Activated CD4-positive, alpha-beta T cell treated with anti-CD3 and anti-CD28 coated beads, Interleukin-2, amount 50 U/mL, for 16 hours (primary cell): ENCODE results near the gene UNC50.
"Not testable (repeated sequence)": the region's sequence is repeated elsewhere in the genome, so short reads cannot be mapped to it uniquely, and the experiment has no call there.

Experiments
- DNase-seq: peaks from one replicate; pipeline ENCODE4 v3.0.0-alpha.2; 2020

Gene UNC50

DNA sequence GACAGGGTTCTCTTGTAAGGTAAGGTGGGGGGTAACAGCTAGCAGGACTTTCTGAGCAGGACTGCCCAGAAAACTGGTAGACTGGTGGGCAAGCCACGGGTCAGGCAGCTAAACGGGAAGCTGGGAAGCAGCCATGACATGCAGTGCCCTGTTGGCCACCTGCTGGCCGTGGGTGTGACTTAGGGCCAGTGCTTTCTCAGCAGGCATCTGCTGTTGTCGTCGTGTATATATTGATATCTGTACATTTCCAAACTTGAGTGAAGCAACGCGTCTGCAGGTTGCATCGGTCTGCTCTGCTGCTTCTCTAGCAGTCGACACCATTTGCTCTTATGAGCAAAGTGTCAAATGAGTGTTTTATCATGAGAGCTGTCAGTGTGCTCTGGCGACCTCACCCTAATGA is 31.1 kb upstream of the UNC50 start:
- DNase-seq, result no peak

DNA sequence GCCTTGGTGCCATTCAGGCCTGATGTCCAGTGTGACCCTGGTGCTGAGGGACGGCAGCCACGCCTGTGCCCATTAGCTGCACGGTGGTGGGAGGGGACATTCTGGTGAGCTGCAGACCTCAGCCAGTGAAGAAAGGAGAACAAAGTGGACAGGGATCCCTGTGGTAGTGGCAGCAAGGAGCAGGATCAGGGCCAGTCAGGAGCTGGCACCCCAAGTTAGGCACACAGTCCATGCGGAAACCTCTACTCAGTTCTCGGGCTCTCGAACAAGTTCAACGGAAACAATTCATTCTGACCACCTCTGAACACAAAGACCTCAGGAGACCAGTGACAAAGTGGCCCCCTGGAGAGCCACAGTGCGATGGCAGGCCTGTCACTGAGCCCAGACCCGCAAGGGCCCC is 30.2 kb upstream of the UNC50 start:
- DNase-seq, result no peak

DNA sequence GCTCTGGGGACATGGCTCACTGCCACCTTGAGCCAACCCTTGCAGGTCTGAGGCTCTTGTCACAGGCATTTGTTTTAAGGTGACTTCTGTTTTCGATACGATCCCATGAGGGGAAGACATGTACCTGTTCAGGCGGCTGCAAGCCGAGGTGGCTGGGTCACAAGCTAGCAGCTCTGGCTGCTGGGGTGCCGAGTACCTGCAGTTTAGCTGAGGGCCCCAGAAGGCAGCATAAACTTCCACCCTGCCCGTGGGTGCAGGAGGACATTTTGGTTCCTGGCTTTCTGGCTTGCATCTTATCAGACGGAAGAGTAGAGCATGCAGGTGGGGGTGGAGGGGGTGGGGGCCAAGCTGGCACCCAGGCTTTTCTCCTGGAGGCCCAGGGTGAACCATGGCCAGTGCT is 28.5 kb upstream of the UNC50 start:
- no peak for DNase-seq

DNA sequence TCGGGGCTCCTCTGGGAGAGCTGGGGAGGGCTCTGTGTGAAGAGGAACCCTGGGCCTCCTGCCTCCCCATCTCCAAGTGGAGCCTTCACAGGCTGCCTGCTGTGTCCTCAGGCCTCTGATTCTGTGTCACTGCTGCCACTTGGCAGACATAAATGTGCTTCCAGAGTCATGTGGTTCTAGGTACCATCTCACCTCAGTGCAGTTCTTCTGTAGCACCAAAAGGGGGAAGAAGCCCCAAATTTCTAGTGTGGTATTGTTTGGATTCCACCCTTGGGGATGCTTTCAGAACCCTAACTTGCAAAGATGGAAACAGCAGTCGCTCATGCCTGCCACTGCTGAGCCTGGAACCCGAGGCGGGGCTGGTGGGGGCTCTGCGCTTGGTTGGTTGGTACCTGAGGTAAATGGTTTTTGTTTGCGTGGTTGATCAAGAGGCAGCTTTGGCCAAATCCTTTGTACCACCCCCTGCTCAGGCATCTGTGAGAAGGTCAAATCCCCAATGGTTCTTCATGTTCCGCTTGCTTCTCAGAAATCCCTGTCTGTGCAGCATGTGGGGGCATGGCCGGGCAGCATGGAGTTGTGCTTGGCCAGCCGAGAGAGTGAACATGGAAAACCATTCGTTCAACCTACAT is 27.6 kb upstream of the UNC50 start:
- DNase-seq, result no peak

DNA sequence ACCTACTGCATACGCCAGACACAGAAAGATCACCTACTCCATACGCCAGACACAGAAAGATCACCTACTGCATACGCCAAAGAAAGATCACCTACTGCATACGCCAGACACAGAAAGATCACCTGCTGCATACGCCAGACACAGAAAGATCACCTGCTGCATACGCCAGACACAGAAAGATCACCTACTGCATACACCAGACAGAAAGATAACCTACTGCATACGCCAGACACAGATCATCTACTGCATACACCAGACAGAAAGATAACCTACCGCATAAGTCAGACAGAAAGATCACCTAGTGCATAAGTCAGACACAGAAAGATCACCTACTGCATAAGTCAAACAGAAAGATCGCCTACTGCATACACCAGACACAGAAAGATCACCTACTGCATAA is 25.9 kb upstream of the UNC50 start:
- no peak for DNase-seq

DNA sequence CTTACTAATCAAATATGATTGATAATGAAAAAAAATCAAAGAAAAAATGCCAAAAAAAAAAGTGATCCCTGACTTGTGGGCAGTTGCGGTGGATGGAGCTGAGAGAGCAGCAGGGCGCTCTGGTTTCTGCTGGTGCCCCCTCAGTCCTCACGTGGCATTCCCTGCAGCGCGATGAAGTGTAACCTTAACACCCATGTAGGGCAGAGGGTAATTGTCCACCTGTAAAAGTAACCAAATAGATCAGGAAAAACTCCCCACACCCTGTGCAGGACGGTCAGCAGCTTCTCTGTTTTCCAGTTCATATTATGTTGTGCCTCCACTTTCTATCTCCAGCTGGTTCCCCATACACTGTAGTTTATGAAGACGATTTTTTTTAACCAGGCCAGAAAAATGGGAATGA is 25.1 kb upstream of the UNC50 start:
- DNase-seq, result no peak

DNA sequence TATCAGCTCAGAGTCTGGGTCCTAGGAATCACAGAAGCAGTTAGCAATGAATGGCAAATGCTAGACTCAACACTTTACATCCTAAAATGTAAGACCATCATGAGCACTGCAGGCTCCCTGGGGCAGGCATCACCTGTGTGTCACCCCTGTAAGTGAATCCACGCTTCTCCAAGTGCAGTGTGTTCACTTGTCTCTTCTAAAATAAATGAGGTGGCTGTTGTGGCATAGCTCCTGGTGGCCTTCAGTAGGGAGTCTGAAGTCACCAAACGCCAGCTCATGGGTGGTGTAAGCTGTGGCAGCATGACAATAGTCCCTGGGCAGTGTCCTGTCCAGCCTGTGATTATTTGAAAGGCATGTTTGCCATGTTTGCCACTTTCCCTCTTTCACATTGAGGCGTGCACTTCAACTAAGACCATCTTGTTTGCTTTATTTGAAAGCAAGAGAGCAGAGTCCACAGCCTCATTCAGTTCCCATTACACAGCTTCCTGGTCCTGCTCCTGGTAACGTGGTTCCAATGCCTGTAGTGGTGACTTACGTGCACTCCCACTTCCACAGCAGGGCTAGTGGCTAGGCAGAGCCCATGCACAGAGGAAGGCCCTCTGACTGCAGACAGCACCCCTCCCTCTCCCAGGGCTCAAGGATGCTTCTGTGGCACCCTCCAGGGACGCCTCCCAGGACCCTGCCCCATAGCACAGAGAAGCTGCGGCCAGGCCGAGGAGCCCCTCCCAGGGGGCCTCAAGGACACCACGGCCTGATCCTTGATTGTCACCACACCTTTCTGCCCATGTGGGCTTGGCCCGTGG is 24.4 kb upstream of the UNC50 start:
- DNase-seq, result no peak

DNA sequence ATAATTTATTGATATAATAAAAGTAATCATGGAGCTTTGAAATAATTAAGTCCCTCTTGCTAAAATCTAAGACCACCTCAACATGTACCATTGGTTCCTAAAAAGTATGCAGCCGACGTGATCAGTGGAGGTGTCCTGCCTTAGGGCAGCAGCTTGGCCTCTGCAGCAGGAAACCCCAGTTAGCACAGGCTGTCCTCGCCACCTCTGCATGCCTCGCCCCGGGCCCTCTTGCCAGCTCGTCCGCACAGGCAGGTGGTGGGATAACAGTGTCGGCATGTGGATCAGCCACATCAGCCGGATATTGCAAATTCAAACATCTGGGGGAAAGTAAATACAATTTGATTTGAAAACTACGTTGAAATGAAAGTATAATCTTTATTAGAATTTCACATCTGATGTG is 23.0 kb upstream of the UNC50 start:
- DNase-seq, result no peak

DNA sequence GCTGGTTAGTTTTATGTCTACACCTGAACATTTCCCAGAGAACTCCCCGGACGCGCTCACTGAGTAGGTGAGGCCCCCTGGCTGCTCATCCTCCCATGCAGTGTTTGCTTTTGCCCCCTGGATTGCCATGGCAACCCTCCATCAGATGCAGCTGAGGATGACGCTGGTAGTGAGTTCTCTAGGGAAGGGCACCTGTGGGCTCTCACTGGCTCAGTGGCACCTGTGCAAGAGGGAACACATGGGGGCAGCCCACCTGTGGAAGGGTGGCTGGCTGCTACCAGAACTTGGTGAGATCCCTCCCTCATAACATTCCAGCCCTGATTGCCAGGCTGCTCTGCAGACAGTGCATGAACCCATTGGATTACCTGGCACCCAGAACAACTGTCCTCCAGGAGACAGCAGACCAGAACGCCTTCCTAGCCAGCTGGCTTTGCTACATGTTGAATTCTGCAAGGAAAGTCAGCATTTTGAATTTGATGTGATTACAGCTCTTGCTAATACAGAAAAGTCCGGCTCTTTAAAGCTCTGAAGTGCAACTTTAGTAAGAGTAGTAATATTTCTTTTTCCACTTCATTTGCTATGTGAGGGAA is 21.7 kb upstream of the UNC50 start:
- DNase-seq, result no peak

DNA sequence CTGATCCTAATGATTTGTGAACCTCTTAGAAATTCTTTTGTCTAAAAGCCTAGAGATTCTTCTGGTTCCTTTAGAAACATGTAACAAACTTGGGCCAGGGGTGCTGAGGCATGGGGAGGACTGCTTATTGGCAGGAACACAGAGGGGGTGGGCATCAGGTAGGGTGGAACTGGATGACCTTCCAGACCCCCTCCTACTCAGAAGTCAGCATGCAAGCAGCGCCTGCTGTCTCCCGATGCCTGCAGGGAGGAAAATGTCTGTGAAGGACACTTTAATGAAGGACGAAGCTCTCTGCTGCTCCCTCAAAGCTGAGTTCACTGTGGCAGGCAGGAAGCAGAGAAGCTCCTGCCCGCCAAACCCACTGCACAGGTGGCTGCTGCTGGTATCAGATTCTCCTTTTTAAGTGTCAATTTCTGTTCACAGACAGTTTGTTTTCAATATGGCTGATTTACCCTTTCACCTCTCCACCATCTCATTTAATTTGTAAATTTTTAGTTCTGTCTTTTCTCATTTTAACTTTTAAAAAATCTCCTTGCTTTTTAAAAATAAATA is 19.4 kb upstream of the UNC50 start:
- no peak for DNase-seq

DNA sequence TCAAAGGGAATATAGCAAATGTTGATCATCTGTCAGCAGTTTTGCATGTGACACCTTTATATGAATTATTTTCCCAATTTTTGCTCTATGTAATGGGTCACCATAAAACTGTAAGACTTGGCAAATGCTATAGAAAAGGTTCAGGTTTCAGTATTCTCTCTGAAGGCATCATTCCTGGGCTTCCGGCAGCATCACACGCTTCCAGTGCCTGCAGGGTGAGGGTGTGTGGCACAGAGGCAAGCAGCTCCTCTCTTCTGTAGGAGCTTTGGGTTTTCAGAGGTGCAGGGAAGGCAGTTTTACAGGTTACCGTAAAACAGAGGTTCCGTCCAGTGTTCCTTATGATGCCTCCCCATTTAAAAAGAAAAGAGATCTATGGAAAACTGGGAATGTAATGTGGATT is 18.9 kb upstream of the UNC50 start:
- no peak for DNase-seq

DNA sequence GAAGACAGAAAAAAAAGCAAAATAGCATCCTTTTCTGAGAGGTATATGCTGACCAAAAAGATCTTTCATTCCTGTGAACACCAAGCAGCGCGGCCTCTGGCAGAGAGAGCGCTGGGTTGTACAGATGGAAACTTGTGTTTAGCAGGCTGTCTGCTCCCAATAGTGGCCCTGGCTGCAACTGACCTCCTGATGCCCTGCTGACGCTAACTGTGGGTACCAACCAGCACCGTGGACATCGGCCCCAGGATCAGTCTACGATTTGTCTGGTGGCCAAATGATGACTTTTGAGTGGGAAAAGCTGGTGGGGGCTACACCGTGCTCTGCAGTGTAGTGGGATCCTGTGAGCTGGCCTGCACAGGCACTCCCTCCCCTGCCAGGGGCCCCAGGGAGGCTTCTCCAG is 15.8 kb upstream of the UNC50 start:
- DNase-seq, result no peak

DNA sequence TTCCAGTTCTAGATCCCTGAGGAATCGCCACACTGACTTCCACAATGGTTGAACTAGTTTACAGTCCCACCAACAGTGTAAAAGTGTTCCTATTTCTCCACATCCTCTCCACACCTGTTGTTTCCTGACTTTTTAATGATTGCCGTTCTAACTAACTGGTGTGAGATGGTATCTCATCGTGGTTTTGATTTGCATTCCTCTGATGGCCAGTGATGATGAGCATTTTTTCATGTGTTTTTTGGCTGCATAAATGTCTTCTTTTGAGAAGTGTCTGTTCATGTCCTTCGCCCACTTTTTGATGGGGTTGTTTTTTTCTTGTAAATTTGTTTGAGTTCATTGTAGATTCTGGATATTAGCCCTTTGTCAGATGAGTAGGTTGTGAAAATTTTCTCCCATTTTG is 13.7 kb upstream of the UNC50 start:
- not testable (repeated sequence) for DNase-seq

DNA sequence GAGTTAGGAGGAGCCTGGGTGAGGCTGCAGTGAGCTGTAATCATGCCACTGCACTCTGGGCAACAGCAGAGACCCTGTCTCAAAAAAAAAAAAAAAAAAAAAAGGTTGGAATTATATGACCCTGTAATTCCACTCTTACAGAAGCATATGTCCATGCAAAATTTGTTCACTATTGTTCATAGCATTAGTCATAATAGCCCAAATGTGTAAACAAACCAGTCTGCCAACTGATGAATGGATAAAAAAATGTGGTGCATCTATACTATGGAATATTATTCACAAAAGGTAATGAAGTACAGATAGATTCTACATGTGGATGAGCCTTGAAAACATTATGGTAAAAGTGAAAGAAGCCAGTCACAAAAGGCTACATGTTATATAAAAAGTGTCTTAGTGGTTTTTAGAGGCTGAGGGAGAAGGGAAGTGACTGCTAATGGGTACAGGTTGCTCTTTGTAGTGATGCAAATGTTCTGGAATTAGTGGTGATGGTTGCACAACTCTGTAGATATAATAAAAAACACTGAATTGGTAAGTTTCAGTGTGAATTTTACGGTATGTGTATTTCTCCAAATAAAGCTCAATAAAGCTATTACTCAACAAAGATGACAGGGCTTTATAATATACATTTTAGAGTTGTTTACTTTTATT is 9.5 kb upstream of the UNC50 start:
- DNase-seq, result no peak

DNA sequence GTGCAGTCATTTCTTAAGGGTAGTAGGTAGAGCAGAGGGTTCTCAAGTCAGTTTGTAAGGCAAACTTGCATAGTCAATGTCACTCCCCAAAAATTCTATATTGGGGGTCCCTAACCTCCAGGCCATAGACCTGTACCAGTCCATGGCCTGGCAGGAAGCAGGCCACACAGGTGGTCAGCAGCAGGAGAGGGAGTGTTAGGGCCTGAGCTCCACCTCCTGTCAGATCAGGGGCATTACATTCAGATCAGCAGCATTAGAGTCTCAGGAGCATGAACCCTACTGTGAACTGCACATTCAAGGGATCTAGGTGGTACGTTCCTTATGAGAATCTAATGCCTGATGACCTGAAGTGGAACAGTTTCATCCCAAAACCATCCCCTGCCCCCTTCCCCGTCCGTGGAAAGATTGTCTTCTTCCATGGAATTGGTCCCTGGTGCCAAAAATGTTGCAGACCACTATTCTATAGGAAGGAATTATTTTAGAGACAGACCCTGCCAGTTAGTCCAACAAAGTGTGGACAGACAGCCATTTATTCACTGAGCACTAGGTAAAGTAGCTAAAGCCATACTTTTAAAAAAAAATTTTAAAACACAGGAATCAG is 6.8 kb upstream of the UNC50 start:
- DNase-seq, result peak; percentile 42

DNA sequence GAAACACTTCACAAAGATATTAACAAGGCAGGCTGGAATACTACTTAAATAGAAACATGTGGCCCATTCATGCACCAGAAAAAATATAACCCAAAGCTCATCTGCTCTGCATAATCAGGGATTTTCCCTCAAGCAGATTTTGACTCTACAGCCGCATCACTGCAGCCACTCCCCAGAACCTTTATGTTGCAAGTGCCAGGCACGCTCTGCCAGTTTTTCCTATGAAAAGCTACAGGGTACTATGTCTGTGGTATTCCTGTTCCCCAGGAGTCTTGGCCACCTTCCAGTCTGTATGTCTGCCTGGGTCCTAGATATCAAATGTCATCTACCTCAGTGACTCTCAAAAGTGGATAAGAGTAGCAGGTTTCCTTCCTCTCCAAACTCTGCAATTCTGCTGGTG is 3.8 kb upstream of the UNC50 start:
- DNase-seq, result no peak

DNA sequence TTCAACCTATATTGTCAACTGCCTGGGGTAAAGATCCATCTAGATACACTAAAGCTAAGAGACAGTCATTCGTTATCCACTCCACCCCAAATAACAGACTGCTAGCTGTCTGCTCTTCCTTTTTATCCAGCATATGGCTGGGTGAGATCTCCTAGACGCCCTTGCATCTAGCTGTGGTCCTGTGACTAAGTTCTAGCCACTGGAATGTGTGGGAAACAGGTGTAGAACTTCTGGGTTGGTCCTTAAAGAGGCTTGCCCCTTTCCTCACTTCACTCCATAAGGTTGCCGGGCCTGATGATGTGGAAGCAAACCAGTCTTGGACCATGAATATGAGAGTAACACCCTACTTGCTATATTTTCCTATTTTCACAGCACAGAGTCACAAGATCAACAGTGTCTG is 3.3 kb upstream of the UNC50 start:
- no peak for DNase-seq

DNA sequence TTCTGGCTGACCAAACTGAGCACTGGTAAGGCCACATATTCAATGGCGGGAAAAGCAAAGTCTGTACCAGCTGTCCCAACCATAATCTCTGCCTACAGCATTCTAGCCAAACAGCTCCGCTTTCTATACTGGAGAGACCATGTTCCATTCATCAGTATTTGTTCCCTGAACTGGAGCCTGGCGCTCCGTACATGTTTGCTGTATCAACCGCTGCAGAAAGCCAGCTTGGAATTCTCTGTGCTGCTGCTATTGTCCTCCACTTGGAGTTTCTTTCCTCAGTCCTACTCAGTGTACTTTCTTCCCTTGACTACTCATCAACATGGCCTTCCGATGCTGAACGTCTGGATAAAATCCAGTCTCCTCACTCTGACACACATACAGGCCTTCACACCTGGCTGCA is 2.0 kb upstream of the UNC50 start:
- DNase-seq, result no peak

DNA sequence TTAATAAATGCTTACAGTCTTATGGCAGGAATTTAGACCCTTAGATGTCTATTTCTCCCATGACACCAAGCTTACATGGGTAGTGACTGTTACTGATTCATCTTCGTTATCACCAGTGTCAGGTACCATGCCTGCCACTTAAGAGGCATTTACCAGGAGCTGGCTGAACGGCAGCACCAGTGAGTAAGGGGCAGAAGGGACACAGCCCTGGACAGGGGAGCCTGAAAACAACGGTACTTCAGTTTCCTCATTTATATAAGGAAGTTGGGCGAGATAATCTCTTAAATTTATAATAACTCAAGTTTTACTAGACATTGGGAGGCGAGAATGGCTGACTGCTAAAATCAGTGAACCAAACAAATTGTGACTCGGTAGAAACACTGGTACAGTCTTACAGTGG is 1.3 kb upstream of the UNC50 start:
- DNase-seq, result no peak

DNA sequence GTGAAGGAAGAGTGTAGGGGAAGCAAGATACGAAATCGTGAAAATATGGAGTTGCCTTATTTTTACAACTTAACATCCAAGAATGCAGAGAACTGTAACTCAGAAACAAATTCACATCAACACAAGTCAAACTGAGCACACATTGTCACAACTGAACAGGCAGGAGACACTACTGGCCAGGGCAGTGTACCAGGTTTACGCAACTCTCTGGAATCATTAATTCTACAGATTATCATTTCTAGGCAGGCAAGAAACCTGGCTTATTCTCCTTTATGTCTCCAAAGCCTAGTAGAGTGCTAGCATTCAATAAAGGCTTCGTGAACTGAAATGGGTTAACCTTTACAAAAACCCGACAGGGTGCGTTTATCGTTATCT is 661 bp upstream of the UNC50 start:
- no peak for DNase-seq

DNA sequence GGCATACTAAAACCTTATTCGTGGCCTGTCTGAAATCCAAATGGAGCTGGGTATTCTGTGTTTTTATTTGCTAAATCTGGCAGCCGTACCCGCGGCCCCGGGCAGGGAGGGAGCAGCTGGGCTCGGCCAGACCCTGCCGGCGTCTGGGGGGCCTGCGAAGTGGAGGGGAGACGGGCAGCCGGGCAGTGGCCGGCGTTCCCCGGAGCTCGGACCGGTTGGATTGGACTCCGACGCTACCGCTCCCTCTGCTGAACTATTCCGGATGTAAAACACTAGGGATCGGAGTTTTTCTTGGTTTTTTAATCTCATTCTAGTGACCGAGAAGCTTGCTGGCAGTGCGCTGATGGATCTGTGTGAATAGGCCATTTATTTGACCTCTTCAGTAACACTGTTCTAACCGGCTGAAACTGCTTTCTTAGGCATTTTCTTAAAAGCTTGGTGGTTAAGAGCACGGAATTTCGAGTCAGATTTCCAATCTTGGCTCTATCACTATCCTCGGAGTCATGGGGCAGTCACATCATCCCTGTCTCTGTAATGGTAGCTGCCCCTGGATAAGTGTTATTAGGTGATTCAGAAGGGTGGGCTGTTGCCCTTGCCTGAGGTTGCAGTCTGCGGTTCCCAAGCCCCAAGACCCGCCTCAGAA is 694 bp downstream of the UNC50 start:
- DNase-seq, result no peak

DNA sequence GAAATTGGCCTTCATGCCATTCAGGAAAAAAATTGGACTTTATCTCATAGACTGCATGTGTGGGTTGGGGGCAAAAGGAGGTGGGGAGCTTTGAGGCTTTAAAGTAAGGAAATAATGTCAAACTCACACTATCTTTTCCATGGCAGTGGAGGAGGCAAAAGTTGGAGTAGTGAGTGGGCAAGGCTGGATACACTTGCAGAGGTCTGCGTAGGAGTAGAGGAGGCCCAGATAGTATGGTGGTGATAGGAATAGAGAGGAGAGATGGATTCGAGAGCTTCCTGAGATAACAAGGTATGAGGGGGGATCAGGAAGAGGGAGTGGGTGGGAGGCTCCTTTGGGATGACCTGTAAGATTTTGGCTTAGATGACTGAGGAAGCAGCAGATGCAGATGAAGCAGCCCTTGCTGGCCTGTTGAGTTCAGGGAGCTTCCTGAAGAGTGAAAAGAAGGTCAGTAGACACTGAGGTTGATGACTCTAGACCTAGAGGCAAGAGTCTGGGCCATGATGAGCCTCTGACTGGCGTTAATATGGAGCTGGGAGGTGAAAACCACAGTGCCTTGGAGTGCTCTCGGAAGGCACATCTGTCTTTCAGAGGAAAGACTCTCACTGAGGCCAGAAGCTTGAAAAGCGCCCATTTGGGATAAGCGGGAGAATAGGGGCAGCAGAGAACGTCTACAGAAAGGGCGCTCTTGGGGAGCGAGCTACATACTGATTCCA is 5.8 kb downstream of the UNC50 start:
- no peak for DNase-seq
